Measurements from ENCODE around the gene CCDC187. TPM values are rescaled to one million over a fixed set of nuclear protein-coding genes. Genes with fewer than 3 reads are reported as not detected.

Gene CCDC187
- total RNA-seq, 6 experiments from 2014 or later, result 0.09 to 0.80 (median 0.62) TPM; not detected in 3

DNA sequence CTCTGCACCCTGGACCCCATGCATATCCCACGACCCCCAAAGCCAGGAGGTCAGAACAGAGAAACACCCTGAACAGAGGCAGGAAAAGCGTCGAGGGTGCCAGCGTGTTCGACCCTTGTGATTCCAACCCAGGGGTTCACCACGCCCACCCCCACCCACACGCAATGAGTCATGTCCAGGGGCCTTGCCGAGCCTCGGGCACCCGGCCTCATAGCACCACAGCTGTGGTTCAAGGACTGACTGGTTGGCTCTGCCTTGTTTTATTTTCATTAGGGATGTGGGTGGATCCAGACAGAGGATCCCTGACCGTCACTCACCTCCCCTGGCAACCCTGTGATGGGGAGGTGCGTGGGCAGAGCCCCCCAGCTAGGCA is 48.7 kb downstream of the CCDC187 start:
- H3K4me3 ChIP-seq, result no peak overlapping the region
- no peaks in the 10 kb centered on the region for H3K36me3 ChIP-seq
- ATAC-seq, result peak in 1 of 4 donors; percentile 50
- no peaks in the 10 kb centered on the region for H3K27me3 ChIP-seq
- intact Hi-C loops (cut with DNase I), result no loop called here
- peaks cover 0 to 5% (median 0%) of the 10 kb centered on the region in 4 donors for H3K4me1 ChIP-seq
- no peak overlapping the region for H3K27ac ChIP-seq
- TF ChIP-seq POLR2A (IDR thresholded peaks at IDR 0.05), result no peak
- TF ChIP-seq, protein P1, sequence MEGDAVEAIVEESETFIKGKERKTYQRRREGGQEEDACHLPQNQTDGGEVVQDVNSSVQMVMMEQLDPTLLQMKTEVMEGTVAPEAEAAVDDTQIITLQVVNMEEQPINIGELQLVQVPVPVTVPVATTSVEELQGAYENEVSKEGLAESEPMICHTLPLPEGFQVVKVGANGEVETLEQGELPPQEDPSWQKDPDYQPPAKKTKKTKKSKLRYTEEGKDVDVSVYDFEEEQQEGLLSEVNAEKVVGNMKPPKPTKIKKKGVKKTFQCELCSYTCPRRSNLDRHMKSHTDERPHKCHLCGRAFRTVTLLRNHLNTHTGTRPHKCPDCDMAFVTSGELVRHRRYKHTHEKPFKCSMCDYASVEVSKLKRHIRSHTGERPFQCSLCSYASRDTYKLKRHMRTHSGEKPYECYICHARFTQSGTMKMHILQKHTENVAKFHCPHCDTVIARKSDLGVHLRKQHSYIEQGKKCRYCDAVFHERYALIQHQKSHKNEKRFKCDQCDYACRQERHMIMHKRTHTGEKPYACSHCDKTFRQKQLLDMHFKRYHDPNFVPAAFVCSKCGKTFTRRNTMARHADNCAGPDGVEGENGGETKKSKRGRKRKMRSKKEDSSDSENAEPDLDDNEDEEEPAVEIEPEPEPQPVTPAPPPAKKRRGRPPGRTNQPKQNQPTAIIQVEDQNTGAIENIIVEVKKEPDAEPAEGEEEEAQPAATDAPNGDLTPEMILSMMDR (IDR thresholded peaks at IDR 0.05), result no peak
- no peak for DNase-seq
- 18% methylated on average over 2 of the region's 12 CpGs for WGBS (ENCODE audit: insufficient coverage, low coverage, low lambda C conversion rate, missing lambda C conversion rate)
- no peaks in the 10 kb centered on the region for H3K9me3 ChIP-seq

DNA sequence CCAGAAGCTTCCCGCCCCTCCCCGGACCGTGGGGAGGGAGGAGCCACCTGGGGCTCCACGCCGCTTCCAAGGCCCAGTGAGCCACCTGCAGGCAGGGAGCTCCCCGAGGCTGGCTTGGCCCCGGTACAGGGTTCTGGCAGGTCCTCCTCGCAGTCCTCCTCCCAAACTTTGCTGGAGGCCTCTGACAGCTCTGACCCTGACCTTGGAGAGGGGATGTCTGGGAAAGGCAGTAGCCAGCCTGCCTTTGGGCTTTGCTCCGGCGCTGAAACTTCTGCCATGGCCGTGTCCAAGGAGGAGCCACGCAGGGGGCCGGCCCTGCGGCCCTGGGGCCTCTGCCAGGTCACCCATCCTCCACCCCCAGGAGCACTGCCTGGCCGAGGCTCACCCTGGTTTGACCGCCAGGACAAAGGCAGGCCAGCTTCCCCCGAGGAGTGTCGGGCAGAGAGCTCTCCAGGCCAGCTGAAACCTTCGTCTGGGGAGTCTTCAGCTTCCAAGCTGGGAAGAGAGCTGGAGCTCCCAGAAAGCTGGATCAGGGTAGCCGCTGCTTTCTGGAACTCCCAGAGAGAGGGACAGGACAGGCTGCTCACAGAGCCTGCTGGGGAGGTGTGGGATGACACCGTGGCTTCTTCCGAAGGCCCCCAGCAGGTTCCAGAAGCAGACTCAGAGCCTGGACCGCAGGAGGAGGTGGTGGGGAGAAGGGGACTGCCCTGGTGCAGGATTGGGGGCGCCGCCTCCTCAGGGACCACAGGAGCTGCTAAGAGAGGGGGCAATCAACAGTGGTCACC is 49.3 kb downstream of the CCDC187 start:
- Histone ChIP-seq H3K9me3 (no peaks in the 10 kb centered on the region), H3K27ac (no peak overlapping the region), H3K4me3 (no peak overlapping the region), H3K27me3 (no peaks in the 10 kb centered on the region), H3K36me3 (no peaks in the 10 kb centered on the region), H3K4me1 (peaks cover 0 to 5% (median 0%) of the 10 kb centered on the region in 4 donors)
- DNase-seq (peak in 2 of 3 donors; percentile 51 to 65), ATAC-seq (peak; percentile 66 to 76 (median 72))
- TF ChIP-seq, protein P1 (IDR thresholded peaks at IDR 0.05), result no peak
- TF ChIP-seq POLR2A (IDR thresholded peaks at IDR 0.05), result no peak
- 100% methylated on average over 2 of the region's 25 CpGs for WGBS (ENCODE audit: insufficient coverage, low coverage, low lambda C conversion rate, missing lambda C conversion rate)
- intact Hi-C loops (cut with DNase I), result no loop called here

GRCh38 chr9:136253246-136254130 is 50.4 kb downstream of the CCDC187 start:
- WGBS (ENCODE audit: insufficient coverage, low coverage, low lambda C conversion rate, missing lambda C conversion rate), result no CpG with 5 or more reads among the region's 32 CpGs
- no peak overlapping the region for H3K27ac ChIP-seq
- intact Hi-C loops (cut with DNase I), result no loop called here
- H3K4me1 ChIP-seq, result peaks cover 0 to 5% (median 0%) of the 10 kb centered on the region in 4 donors
- H3K9me3 ChIP-seq, result no peaks in the 10 kb centered on the region
- ATAC-seq (no peak), DNase-seq (no peak)
- TF ChIP-seq, protein P1 (IDR thresholded peaks at IDR 0.05), result no peak
- no peak for TF ChIP-seq POLR2A (IDR thresholded peaks at IDR 0.05)
- no peak overlapping the region for H3K4me3 ChIP-seq
- H3K36me3 ChIP-seq, result no peaks in the 10 kb centered on the region
- no peaks in the 10 kb centered on the region for H3K27me3 ChIP-seq

GRCh38 chr9:136252846-136253245 is 51.0 kb downstream of the CCDC187 start:
- H3K27ac ChIP-seq, result no peak overlapping the region
- H3K36me3 ChIP-seq, result no peaks in the 10 kb centered on the region
- WGBS (ENCODE audit: insufficient coverage, low coverage, low lambda C conversion rate, missing lambda C conversion rate), result no CpG with 5 or more reads among the region's 10 CpGs
- ATAC-seq (no peak), DNase-seq (no peak)
- TF ChIP-seq, protein P1 (IDR thresholded peaks at IDR 0.05), result no peak
- TF ChIP-seq POLR2A (IDR thresholded peaks at IDR 0.05), result no peak
- no peaks in the 10 kb centered on the region for H3K9me3 ChIP-seq
- no peaks in the 10 kb centered on the region for H3K27me3 ChIP-seq
- H3K4me1 ChIP-seq, result peaks cover 0 to 5% (median 0%) of the 10 kb centered on the region in 4 donors
- H3K4me3 ChIP-seq, result no peak overlapping the region
- intact Hi-C loops (cut with DNase I), result no loop called here

Data from right lobe of liver (tissue), 6 donors.